ENCODE results near the gene EHBP1L1.

Gene EHBP1L1

DNA sequence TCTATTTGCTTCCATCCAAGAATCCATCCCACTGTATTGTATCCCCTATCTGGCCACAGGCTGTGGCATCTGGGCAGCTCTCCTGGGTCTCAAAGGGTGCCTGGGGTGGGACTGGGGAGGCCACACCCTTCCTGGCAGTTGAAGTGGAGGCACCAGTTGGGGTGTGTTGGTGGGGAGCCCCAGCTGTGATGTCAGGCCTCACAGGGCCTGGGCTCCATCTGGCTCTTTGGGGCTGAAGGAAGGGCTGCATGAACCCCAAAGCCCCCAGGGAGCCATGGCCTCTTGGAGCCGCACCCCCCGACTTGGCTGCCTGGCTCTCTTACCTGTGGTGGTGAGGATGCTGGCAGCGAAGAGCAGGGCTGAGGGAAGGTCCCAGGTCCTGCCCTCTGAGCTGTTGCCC, 19.3 kb downstream of the EHBP1L1 start:
- no peak for DNase-seq

DNA sequence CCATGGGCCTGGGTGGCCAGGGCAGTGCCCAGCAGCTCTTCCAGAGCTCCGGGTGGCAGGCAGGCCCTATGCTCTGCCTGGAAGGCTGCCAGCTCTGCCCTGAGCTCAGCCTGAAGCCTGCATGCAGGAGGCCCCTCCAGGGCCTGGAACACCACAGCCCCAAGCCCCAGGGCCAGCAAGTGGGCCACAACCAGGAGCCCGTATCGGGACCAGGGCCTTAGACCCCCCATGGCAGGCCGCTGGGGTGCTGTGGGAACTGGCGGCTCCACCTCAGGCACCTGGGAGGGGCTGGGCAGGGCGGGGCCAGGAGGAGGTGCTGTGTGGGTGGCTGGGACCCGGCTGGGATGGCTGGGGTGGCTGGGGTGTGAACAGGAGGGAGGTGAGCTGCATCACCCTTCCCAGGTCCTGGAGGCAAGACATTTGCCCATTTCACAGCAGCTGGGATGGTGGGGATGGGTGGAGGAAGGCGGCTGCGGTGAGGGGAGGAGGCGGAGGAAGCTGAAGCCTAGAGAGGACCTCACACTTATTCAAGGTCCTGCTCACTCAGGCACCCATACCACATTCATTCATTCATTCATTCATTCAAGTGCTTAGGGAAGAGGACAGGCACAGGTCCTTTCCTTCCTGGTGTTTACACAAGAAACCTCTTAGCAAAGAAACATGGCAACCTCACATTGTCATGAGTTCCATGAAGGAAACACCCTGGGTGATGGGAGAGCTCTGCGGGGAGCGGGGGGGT, 19.9 kb downstream of the EHBP1L1 start, which contains the start of gene KCNK7:
TSS of gene KCNK7 (minus strand) at position 258 of the 739 bp plus-strand sequence. CDS start at position 230, 28 bp downstream.
- no peak for DNase-seq

DNA sequence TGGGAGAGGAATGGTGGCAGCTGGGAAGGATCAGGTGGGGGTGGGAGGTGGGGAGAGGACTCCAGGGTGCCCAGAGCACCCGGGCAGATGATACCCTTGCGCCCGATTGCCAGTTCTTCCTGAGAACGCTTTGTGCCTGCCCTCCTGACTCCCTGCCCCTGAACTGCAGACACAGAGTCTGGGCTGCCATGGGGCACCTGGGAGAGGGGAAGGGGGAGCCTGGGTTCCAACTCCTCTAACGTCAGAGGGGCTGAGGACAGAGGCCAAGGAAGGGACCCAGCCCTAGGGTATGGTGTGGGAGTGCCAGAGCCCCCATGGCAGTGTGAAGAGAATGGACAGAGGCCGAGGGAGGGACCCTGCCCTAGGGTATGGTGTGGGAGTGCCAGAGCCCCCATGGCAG, 20.7 kb downstream of the EHBP1L1 start:
- DNase-seq, result no peak

DNA sequence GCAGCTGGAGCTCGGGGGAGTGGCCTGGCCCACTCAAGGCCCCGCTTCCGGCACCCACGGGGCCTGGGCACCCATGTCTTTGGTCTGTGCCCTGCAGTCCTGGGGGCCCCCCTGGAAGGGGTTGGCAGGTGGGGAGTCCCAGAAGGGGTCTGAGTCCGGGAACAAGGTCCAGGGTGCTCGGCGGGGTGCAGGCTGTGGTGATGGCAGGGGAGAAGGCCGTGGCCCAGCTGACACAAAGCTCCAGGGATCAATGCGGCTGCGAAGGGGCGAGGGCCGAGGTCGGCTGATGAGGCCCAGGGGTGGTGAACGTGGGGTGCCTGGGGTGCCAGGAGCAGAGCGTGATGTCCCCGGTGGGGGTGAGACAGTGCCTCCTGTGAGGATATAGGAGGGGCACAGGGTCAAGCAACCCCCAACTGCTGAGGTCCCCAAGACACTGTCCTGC, 22.4 kb downstream of the EHBP1L1 start:
- DNase-seq, result no peak

DNA sequence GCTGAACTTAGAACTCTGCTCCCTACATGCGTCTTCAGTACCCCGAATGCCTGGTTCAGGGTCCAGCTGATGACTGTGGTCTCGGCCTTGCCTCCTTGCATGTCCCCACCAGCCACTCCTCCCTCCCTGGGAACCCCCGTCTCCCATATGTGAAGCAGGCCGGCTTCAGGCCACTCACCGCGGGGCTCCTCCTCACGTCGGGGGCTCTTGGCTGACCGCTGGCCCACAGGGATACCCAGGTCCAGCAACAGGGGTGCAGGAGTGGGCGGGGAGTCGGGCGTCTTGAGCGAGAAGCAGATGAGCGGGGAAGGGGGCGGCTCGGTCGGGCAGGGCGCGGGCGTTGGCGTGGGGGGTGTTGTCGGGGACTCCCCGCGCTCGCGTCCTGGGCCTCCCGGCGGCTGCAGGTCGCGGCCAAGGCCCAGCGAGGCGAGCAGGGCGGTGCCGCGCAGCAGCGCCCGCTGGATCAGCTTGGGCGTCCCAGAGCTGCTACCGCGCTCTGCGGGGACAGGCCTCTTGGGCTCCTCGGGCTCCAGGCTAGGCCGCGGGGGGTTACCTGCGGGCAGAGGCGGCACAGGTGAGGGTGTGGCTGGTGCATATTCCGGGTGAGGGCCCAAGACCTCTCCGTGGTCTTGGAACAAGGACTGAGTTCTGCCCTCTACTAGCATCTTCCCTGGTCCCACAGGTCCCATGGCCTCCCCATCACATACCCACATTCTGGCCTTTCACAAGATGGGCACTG, 23.5 kb downstream of the EHBP1L1 start:
- DNase-seq, result no peak

DNA sequence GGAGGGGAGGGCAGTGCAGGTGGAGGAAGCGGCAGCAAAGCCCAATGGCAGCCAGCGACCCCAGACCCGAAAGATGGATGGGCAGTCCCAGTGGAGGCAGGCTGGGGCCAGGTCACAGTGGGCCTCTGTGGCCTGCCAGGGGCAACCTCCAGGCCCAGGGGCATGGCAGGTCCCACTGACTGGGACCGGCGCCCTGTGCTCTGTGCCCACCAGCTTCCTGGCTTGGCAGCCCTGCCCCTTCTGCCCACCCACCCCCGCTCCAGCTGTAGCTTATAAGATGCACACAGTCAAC, 24.0 kb downstream of the EHBP1L1 start:
- no peak for DNase-seq

DNA sequence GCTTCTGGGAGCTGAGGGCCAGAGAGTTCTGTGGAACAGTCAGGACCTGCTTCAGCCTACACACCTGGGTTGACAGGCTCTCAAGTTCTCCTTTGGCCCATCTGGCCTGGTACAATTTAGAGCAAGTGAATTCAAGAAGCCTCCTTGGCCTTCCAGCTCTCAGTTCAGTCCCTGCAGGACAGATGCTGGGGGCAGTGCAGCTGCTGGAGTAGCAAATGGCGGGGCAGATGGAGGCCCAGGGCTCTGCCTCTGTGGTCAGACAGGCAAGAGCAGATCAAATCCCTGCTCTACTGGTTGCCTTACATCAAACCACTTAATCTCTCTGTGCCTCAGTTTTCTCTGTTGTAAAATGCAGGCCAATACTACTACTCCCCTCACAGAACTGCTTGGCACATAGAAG, 28.4 kb downstream of the EHBP1L1 start:
- DNase-seq, result no peak

DNA sequence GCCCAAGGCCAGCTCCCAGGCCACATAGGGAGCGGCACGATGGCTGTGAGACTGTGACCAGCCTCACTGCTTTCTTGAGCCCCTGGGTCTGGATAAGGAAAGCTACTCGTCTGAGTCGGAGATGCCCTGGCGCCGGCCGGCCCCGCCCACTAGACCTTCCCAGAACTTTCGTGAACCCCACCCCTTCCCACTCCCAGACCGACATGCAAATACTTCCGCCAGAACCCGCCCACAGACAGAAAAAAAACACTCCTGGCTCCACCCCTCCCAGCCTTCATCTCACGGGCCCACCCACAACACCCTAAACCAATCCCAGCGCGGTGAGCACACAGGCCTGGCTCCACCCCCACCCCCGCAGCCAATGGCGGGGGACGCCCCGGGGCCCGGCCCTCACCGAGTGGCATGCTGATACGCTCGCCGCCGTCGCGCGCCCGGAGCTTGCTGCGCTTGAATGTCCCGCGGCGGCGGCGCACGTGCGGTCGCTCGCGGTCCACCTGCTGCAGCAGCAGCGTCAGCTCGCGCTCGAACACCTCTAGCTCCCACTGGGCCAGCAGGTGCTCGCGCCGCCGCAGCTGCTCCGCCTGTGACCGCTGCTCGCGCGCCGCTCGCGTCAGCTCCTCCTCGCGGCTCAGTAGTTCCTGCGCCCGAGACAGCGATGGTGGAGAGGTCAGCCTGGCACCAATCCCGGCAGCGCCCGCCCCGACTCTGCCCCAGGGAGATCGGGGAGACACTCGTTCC, 31.2 kb downstream of the EHBP1L1 start:
- peak; percentile 85 for DNase-seq

DNA sequence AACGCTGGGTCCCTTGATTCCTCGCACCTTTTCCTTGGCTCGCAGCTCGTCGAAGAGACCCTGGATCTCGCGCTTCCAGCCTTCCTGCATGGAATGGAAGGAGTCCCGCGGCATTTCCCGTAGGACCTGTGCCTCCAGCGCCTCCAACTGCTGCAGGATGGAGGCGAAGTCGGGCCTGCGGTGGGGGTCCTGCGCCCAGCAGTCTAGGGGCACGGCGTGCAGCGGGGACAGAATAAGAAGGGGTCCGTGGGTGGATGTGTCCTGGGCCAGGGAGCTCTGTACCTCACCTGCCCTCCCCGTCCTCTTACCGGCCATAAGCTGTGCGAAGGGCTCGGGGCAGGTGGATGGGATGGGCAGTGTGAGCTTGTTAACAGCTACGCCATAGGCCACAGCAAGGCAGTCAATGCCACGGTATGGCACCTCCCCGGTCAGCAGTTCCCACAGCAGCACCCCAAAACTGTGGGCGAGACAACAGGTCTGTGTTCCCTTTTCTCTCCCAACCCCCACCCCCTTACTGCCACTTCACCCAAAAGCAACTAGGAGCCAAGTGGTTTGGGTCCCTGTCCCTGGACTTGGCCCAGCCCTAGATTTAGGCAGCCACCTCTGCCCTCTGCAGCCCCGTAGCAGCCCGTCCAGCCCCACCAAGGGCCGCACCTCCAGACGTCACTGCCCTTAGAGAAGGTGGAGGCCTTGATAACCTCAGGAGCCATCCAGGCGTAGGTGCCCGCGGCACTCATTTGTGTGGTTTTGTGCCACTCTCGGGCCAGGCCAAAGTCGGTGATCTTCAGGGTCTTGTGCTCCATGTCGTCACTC, 32.0 kb downstream of the EHBP1L1 start:
- no peak for DNase-seq

DNA sequence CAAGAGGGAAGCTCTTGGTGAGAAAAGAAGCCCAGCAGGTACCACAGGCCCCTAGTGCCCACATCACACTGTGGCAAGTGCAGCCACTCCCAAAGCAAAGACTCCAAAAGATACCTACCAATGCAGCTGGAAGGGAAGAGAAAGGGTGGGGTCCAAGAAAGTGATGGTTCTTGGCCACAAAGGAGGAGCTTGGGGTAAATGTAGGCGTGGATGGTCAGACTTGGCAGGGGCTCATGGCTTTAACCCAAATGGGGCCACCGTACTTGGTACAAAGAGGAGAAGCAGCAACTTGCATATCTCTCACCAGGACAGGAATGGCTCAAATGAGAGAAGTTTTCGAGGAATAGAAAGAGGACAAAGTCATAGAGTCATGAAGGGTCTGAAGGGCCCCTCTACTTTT, 33.4 kb downstream of the EHBP1L1 start:
- DNase-seq, result no peak

DNA sequence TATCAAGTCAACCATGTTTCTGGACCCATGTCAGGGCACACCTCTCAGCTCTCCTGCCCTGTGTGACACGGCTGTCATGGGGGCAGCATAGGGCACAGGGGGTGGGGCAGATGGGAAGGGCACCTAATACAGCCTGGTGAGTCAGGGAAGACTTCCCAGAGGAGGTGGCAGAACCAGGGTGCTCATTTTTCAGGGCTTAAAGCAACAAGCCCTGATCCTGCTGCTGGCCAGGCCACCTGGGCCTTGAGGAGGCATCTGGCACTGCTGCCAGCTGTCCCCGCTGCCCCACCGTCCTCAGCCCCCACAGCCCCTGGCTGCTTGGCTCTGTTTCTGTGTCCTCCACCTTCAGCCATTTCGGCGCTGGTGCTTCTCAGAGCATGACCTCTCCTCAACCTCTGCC, 33.8 kb downstream of the EHBP1L1 start:
- DNase-seq, result no peak

DNA sequence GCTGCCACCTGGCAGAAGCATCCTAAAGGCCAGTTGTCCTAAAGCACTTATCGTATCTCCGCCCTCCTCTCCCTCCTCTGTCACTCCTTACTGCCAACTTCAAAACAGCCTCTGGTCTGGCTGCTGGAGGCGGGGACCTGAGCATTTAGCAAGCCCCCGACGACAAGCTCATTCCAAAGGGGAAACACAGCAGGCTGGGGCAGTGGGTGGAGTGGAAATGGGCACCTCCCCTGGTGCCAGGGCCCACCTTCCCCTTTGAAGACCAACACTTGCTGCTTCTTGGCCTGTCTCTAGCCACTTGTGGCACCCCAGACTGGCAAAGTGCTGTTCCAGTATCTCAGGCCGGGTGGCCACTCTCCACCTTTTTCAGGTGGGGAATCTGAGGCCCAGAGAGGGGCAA, 34.6 kb downstream of the EHBP1L1 start:
- DNase-seq, result no peak

DNA sequence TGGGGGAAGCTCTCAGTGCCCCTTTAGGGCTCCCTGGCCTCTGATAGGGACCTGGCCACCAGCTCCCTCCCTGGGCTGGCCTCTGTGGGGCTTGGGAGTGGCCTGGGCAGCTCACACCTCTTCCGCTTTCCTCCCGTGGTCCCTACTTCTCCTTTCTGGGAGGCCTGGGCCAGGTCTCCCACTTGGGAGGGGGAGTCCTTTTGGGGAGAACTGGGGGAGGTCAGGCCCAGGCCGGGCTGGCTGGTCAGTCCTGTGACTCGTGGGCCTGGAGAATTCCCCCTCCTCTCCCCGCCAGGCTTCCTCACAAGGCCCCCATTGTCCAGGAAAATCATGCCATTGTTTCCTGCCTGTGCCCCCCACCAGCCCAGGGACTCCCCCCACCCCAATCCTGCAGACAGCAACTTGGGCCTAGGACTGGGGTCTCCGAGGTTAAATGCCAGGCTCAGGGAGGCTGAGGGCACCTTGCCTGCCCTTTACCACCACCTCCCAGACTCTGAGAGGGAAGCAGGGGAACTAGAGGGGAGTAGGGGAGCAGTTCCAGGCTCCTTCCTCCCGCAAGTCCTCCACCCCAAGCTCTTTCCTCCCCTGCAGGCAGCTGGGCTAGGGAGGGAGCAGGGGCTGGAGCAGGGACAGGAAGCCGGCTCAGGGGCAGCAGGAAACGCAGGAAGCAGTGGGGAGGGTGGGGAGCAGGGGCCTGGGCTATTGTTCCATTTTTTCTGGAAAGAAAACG, 35.3 kb downstream of the EHBP1L1 start:
- DNase-seq, result no peak

DNA sequence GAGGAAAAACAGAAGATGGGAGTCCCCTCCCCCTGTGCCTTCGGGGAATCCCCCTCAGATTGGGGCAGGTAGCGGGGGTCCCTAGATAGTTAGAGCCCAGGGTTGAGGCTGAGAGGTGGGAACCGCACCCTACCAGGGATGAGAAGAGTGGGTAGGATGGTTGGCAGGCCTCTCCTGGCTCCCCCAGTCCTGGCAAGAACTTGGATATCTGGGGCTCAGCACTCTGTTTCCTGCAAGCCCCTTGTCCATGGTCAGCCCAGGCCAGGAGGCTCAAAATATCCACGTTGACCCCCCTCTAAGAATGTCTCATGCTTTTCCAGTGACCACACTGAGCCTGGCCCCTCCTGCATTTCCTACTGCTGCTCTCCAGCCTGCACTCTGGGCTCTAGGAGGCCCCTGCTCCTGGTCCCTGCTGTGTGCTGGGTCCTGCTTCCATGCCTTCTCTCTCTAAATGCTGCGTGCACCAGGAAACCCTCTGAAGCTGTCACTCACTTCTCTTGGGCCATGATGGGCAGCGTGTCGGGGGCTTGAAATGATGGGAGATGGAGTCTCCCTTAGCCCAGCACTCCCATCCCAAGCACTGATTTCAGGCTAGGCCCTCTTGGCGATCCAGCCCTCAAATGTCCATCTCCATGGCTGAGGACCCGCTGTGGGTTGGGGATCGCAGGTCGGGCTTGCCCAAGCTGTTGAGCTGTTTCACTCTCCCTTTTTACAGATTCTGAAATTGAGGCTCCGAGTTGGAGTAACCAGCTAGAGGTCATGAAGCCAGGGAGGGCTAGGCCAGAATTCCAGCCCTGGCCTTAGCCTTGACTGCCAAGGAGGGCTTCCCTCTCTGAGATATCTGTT, 36.1 kb downstream of the EHBP1L1 start:
- DNase-seq, result no peak

DNA sequence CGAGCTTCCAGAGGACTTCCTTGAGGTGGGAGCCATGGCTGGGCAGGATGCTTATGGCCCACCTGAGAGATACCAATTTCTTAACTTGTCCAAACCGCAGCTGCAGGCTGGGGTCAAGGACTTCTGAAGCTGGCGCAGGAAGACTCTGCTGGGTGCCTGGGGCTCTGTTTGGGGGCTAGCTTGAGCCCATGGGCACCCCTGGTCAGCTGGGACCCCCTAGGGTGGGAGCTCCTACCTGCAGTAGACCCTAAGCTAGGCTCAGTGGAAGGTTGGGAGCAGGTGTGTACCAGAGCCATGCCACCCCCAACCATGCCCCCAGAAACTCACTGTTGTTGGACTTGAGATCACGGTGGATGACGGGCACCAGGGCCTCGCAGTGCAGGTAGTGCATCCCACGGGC, 36.8 kb downstream of the EHBP1L1 start:
- DNase-seq, result no peak

DNA sequence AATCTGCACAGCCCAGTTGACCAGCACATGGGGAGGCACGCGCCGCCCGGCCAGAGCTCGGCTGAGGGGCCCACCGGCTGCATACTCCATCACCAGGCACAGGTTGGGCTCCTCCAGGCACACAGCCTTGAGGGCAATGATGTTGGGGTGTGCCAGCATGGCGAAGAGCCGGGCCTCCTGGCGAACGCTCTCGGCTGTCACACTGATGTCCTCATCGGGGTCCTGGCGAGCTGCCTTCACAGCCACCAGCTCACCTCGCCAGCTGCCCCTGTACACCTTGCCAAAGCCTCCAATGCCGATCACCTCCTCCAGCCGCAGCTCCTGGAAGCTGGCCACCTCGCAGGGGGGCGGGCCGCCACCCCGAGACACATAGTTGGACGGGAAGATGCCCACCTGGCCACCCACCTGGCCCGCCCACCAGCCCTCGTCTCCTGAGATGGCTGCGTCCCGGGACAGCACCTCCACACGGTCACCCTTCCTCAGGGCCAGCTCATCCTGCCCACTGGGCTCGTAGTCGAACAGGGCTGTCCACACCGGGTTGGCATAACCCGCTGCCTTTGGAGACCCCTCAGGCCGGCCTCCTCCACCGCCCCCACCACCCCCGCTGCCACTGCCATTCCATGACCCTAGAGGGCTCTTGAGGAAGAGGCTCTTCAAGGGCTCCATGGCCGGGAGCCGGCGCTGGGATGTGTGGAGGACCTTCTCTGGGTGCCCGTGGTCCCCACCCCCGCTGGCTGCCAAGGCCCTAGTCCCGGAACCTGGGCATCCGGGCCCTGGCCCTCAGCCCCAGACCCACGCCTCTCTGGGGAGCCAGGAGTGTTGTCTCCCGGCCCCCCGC, 37.5 kb downstream of the EHBP1L1 start:
- no peak for DNase-seq

DNA sequence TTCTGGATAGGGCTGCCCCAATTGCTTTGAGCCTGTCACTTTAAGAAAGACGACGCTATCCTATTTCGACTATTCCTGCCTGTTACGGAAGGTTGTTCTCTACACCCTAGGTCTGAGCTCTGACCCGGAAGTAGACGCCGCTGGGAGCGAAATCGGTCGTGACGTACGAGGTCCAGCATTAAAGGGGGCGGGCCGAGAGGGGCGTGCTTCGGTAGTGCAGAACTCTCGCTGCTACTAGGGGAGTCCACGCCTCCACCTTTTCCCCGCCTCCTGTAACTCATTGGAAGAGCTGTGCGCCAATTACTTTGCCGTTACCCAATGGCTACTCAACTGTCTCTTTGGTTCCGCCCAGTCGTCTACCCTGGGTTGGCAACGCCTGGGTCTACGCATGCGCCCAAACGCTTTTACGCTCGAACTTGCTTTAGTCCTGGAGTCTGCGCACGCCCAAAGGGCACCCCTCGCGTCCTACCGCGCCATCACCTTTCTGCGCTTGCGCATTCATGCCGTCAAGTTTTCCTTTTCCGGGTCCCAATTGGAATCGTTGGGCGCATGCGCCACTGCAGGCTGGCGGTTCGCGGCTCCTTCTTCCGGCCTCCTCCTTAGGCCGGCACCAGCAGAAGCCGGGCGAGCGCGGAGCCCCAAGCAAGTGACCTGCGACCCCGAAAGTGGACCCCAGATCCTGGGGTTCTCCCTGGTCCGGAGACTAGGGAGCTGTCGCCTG, 39.5 kb downstream of the EHBP1L1 start, which contains the start of gene PCNX3:
TSS of gene PCNX3 (plus strand) at position 548 of the 721 bp plus-strand sequence. CDS start 536 bp downstream, outside the sequence.
- peak; percentile 97 for DNase-seq

DNA sequence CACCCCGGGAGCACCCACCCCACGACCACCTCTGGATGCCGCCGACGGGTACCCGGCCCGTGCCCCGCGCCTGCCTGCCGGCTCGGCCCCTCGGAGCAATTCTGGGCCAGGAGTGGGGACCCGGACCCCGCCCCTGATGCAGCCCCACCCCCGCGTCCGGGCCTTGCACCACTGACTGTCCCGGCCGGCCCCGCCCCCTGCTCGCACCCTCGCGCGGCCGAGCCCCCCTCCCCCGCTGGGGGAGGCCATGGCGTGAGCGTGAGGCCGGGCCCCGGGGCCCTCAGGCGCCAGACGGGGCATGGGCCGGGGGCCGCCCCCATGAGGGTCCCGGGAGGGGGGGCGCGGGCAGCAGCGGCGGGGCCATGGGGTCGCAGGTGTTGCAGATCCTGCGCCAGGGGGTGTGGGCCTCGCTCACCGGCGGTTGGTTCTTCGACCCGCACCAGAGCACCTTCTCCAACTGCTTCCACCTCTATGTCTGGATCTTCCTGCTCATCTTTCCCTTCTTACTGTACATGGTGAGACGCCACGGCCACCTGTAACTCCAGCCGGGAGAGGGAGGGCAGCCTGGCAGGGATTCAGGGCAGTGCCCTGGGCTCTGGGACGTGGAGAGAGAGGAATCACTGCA, 40.2 kb downstream of the EHBP1L1 start:
- no peak for DNase-seq

Measured in right kidney (tissue), 1 donor.